B cell (primary cell): ENCODE data around the gene GSTP1. TPM values are rescaled to one million over a fixed set of nuclear protein-coding genes. Genes with fewer than 3 reads are reported as not detected.

ENCODE experiments used
- ATAC-seq: fragments of 200-7000 bp; cut with Tn5 transposase; one replicate; pipeline ENCODE4 v1.10.0; 2021; ENCODE audit warnings: low read depth, mild to moderate bottlenecking, moderate number of reproducible peaks, moderate library complexity
- CTCF ChIA-PET: fragments of 350-600 bp; sonication (Branson Sonifier 250); formaldehyde crosslinking; loops from one replicate; lab custom pipeline; 2021; ENCODE audit warnings: antibody characterized with exemption, inconsistent platforms; lab: Charles Lee
- POLR2A ChIA-PET: fragments of 350-600 bp; sonication (Branson Sonifier 250); formaldehyde crosslinking; loops from one replicate; lab custom pipeline; 2021; ENCODE audit warnings: antibody characterized with exemption; lab: Charles Lee
- DNase-seq: peaks from one replicate; pipeline ENCODE4 v3.0.0; 2013
- H2AFZ ChIP-seq: 2 replicates; pipeline ENCODE4 v1.6.1; 2012; ENCODE audit warnings: mild to moderate bottlenecking, low read depth, low read length; ENCODE audit not compliant: insufficient read depth, poor library complexity, severe bottlenecking
- H3K27ac ChIP-seq, 2 donors: 1 replicate in 1 of 2; 2 replicates in 1 of 2; pipeline ENCODE4 v1.5.1; 2012 to 2013; ENCODE audit warnings: low read length in 2 of 2, mild to moderate bottlenecking in 2 of 2, moderate library complexity in 1 of 2
- H3K27me3 ChIP-seq, 4 experiments: fragments of 200-600 bp in 1 of 4; sonication (generic) in 1 of 4; replicated peaks in 1 of 4; 1 replicate in 2 of 4; 2 replicates in 2 of 4; pipeline versions ENCODE4 v1.6.1 to v1.7.0; 2013 to 2016; ENCODE audit warnings: low read length in 3 of 4, mild to moderate bottlenecking in 2 of 4, mixed read lengths in 1 of 4, moderate library complexity in 1 of 4; ENCODE audit not compliant: insufficient read depth in 4 of 4, control insufficient read depth in 3 of 4; ENCODE audit errors: control extremely low read depth in 1 of 4
- H3K36me3 ChIP-seq, 2 experiments: replicated peaks in 1 of 2; 1 replicate in 1 of 2; 2 replicates in 1 of 2; pipeline versions ENCODE4 v1.6.1 to v1.7.1; 2013; ENCODE audit warnings: low read length in 1 of 2; ENCODE audit not compliant: insufficient read depth in 2 of 2, control insufficient read depth in 1 of 2; ENCODE audit errors: control extremely low read depth in 1 of 2, extremely low read depth in 1 of 2
- H3K4me1 ChIP-seq, 2 donors: fragments of 200-600 bp in 1 of 2; sonication (generic) in 1 of 2; 1 replicate in 1 of 2; 2 replicates in 1 of 2; pipeline versions ENCODE4 v1.5.1 to v1.6.1; 2013 to 2017; ENCODE audit warnings: low read length in 2 of 2; ENCODE audit not compliant: control insufficient read depth in 2 of 2, insufficient read depth in 2 of 2
- H3K4me2 ChIP-seq: replicated peaks from 2 replicates; pipeline ENCODE3; 2012; ENCODE audit warnings: mild to moderate bottlenecking, low read depth, low read length; ENCODE audit not compliant: poor library complexity, severe bottlenecking
- H3K4me3 ChIP-seq, 5 experiments: fragments of 200-600 bp in 1 of 5; sonication (generic) in 1 of 5; 1 replicate in 3 of 5; 2 replicates in 2 of 5; pipeline versions ENCODE4 v1.5.1 to v1.7.0; 2011 to 2016; ENCODE audit warnings: low read length in 4 of 5, mild to moderate bottlenecking in 4 of 5, low read depth in 2 of 5, control low read depth in 1 of 5, moderate library complexity in 1 of 5; ENCODE audit not compliant: insufficient read depth in 1 of 5; ENCODE audit errors: control extremely low read depth in 1 of 5, extremely low read depth in 1 of 5
- H3K79me2 ChIP-seq: fragments of 200-600 bp; sonication (generic); one replicate; pipeline ENCODE4 v1.6.0; 2016; ENCODE audit warnings: low read length; ENCODE audit not compliant: control insufficient read depth, insufficient read depth
- H3K9ac ChIP-seq: fragments of 200-600 bp; sonication (generic); 2 replicates; pipeline ENCODE4 v1.6.1; 2017; ENCODE audit warnings: mild to moderate bottlenecking, low read length, moderate library complexity
- H3K9me3 ChIP-seq, 3 donors: one replicate each; pipeline versions ENCODE4 v1.6.1 to v1.7.1; 2013; ENCODE audit warnings: low read length in 2 of 3; ENCODE audit not compliant: control insufficient read depth in 2 of 3, insufficient read depth in 1 of 3; ENCODE audit errors: control extremely low read depth in 1 of 3
- H4K20me1 ChIP-seq: 2 replicates; pipeline ENCODE4 v1.6.0; 2012; ENCODE audit warnings: mild to moderate bottlenecking, low read length; ENCODE audit not compliant: insufficient read depth, control insufficient read depth, poor library complexity, severe bottlenecking
- H3K27ac Mint-ChIP-seq: one replicate; pipeline ENCODE4 v1.8.0; 2021; ENCODE audit warnings: mixed read lengths
- H3K27me3 Mint-ChIP-seq: one replicate; pipeline ENCODE4 v1.8.0; 2021; ENCODE audit warnings: mixed read lengths
- H3K4me1 Mint-ChIP-seq: one replicate; pipeline ENCODE4 v1.8.0; 2021; ENCODE audit warnings: mixed read lengths
- H3K4me3 Mint-ChIP-seq: one replicate; pipeline ENCODE4 v1.8.0; 2021; ENCODE audit warnings: mixed read lengths
- H3K9me3 Mint-ChIP-seq: one replicate; pipeline ENCODE4 v1.8.0; 2022; ENCODE audit warnings: mixed read lengths; ENCODE audit not compliant: insufficient read depth
- EZH2 ChIP-seq: IDR thresholded peaks from 2 replicates; pipeline ENCODE4 v1.6.1; 2012; ENCODE audit warnings: borderline replicate concordance, low read depth, mild to moderate bottlenecking, moderate library complexity, low read length; ENCODE audit not compliant: insufficient read depth, poor library complexity, severe bottlenecking
- WGBS: methylation state at CpG from one replicate; pipeline ENCODE4 v1.1.5; 2013; ENCODE audit warnings: missing lambda C conversion rate; ENCODE audit not compliant: insufficient coverage; 5-methylcytosine and 5-hydroxymethylcytosine counted together
- intact Hi-C: fragments of 100-400 bp; cut with micrococcal nuclease; formaldehyde crosslinking; loops from one replicate; pipeline ENCODE4 v1.10.0; 2022
- polyA plus RNA-seq: library from polyadenylated mRNA; depleted of rRNA; stranded (reverse); fragments of >200 nt; gene quantifications from 2 replicates; pipeline ENCODE4 v1.2.3, GENCODE V29; 2012
- total RNA-seq, 2 donors: library from RNA; stranded (reverse); fragments of 120-200 nt in 1 of 2; gene quantifications; 1 replicate in 1 of 2; 2 replicates in 1 of 2; pipeline versions ENCODE4 v1.2.3 to v1.2.4, GENCODE V29; 2013 to 2022
- TF ChIP-seq, protein P1 (sequence below): fragments of 200-600 bp; IDR thresholded peaks from one replicate; pipeline ENCODE4 v1.8.0; 2022; ENCODE audit warnings: antibody characterized with exemption, mild to moderate bottlenecking

GSTP1 gene
- total and polyA plus RNA-seq, 2 donors (not counting 1 experiment from before 2014, with no cell fraction given), result 200 to 313 TPM

DNA sequence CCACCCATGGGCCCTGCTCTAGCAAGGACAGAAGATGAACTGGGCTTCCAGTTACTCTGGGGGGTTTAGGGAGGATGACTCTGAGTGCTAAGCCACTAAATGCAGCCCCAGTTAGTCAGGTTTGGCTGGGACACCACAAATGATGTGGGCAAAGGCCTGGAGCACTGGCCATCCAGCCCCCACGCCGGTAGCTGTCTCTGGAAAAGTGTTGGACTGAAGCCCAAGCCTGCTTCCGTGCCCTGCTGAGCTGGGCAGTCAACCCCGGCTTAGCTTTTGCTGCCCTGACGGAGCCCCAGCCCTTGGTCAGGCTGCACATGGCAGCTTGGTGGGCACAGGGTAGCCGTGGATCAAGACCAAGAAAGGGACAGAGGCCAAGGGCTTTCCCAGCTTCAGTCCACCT is 5.7 kb upstream of the GSTP1 start:
- Mint-ChIP-seq H3K4me3 (no peak overlapping the region), H3K4me1 (peaks cover 24% of the 10 kb centered on the region), H3K27me3 (peaks cover 33% of the 10 kb centered on the region), H3K9me3 (no peaks in the 10 kb centered on the region), H3K27ac (no peak overlapping the region)
- Histone ChIP-seq H3K9ac (no peak overlapping the region), H3K9me3 (peaks cover 0 to 6% (median 0%) of the 10 kb centered on the region in 3 donors), H3K4me1 (peaks cover 21 to 22% of the 10 kb centered on the region in 2 donors), H3K27ac (no peak overlapping the region), H2AFZ (no peak overlapping the region), H4K20me1 (no peaks in the 10 kb centered on the region), H3K4me2 (no peak overlapping the region), H3K27me3 (peaks cover 0 to 37% (median 10%) of the 10 kb centered on the region in 4 experiments), H3K36me3 (no peaks in the 10 kb centered on the region), H3K79me2 (no peaks in the 10 kb centered on the region), H3K4me3 (no peak overlapping the region)
- 87% methylated on average over 6 of the region's 6 CpGs for WGBS
- intact Hi-C loops, result no loop called here
- ChIA-PET CTCF (interaction anchor here (0.6 to 3.3 kb wide), 7 partner anchors 8 to 885 kb away, joined by 3 to 12 read pairs (median 4); partner anchors contain the start of gene NUDT8), POLR2A (no interaction called here)
- DNase-seq (no peak), ATAC-seq (no peak)
- TF ChIP-seq EZH2, result no peak
- TF ChIP-seq, protein P1, sequence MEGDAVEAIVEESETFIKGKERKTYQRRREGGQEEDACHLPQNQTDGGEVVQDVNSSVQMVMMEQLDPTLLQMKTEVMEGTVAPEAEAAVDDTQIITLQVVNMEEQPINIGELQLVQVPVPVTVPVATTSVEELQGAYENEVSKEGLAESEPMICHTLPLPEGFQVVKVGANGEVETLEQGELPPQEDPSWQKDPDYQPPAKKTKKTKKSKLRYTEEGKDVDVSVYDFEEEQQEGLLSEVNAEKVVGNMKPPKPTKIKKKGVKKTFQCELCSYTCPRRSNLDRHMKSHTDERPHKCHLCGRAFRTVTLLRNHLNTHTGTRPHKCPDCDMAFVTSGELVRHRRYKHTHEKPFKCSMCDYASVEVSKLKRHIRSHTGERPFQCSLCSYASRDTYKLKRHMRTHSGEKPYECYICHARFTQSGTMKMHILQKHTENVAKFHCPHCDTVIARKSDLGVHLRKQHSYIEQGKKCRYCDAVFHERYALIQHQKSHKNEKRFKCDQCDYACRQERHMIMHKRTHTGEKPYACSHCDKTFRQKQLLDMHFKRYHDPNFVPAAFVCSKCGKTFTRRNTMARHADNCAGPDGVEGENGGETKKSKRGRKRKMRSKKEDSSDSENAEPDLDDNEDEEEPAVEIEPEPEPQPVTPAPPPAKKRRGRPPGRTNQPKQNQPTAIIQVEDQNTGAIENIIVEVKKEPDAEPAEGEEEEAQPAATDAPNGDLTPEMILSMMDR, result no peak

DNA sequence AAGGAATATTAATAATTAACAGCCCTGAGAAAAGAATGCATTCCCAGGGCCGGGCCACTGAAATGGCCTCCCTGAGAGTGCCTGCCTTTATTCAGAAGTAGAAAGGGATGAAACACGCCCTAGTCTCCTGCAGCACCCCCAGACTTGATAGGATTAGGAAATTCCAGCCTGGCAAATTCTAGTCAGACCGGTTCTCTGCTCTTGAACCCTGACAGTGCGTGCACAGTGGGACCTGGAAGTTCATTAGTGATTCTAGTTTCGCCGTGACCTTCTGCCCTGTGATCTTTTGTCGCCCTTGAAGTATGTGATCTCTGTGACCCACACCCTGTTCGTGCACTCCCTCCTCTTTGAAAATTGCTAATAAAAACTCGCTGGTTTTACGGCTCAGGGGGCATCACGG is 2.1 kb upstream of the GSTP1 start:
- Mint-ChIP-seq H3K27ac (no peak overlapping the region), H3K27me3 (peaks cover 15% of the 10 kb centered on the region), H3K4me1 (peaks cover 49% of the 10 kb centered on the region), H3K9me3 (no peaks in the 10 kb centered on the region), H3K4me3 (no peak overlapping the region)
- ChIA-PET CTCF (interaction anchor here (1.0 to 3.6 kb wide), 6 partner anchors 8 to 228 kb away, joined by 3 to 30 read pairs (median 12); partner anchors contain the start of genes NUDT8 and POLD4), POLR2A (no interaction called here)
- no peaks in the 10 kb centered on the region for H3K36me3 ChIP-seq
- DNase-seq (no peak), ATAC-seq (no peak)
- H3K27me3 ChIP-seq, result peaks cover 0 to 22% (median 7%) of the 10 kb centered on the region in 4 experiments
- H3K79me2 ChIP-seq, result no peaks in the 10 kb centered on the region
- H3K9me3 ChIP-seq, result peaks cover 0 to 6% (median 0%) of the 10 kb centered on the region in 3 donors
- no peak overlapping the region for H3K27ac ChIP-seq
- H4K20me1 ChIP-seq, result no peaks in the 10 kb centered on the region
- peaks cover 47 to 52% of the 10 kb centered on the region in 2 donors for H3K4me1 ChIP-seq
- H2AFZ ChIP-seq, result no peak overlapping the region
- intact Hi-C loops, result loop anchor here (10.0 kb wide), 2 partner anchors 177 to 317 kb away; partner anchors contain the start of genes GRK2, PPP1CA and TBC1D10C
- H3K4me2 ChIP-seq, result no peak overlapping the region
- WGBS, result 90% methylated on average over 10 of the region's 11 CpGs
- no peak for TF ChIP-seq EZH2
- TF ChIP-seq, protein P1, result no peak
- H3K4me3 ChIP-seq, result no peak overlapping the region
- H3K9ac ChIP-seq, result no peak overlapping the region
